Measurements from ENCODE around the gene ZNF554.
"Not testable (repeated sequence)": the region's sequence is repeated elsewhere in the genome, so short reads cannot be mapped to it uniquely, and the experiment has no call there.

The ZNF554 gene

DNA sequence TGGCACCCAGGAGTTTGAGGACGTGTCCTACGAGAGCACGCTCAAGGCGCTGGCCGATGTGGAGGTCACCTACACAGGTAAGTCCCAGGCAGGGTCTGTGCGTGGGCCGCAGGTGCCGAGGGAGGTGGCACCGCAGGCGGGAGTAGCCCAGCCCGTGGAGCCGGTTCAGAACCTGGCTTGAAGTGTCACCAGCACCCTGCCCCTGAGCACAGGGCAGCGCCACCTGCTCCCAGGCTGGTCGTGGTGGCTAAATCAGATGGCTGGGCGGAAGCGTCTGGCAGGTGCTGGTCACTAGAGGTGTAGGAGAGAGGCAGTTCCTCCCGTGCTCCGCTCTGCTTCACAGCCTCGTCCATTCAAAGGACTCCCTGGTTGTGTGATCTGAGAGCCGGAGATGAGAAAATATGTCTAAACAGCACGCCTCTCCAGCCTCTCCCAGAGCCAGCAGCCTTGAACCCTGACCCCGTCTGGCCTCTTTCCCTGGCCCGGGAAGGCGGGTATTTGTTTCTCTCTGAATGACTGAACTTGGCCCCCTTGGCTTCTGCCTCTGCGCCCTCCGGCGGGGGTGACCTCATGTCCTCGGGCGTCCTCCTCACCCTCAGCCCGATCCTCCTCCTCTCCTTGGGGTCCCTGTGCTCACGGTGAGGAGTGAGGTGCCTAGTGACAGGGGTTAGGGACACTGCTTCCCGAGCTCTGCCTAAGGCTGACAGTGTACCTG lies 29.0 kb upstream of the ZNF554 start:
- FAIRE-seq, result no peak
- DNase-seq (ENCODE audit: insufficient read length, low spot score), result no peak

DNA sequence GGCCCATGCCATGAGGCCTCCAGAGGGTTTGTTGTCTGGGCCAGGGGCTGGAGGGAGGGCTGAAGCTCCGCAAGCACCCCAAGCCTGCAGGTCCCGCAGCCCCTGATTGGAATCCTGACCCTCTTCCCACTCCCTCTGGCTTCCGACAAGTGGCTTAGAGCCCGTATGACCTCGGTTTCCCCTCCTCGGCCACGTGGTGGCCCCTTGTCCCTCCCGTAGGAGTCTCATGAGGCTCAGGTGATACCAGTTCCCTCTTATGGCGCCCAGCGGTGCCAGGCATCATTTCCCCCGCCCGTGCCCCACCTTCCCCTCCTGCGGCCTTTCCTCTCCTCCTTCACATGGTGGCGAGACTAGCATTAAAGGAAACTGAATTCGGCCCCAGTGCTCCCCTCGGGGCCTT lies 28.2 kb upstream of the ZNF554 start:
- DNase-seq (ENCODE audit: insufficient read length, low spot score), result no peak
- no peak for FAIRE-seq

DNA sequence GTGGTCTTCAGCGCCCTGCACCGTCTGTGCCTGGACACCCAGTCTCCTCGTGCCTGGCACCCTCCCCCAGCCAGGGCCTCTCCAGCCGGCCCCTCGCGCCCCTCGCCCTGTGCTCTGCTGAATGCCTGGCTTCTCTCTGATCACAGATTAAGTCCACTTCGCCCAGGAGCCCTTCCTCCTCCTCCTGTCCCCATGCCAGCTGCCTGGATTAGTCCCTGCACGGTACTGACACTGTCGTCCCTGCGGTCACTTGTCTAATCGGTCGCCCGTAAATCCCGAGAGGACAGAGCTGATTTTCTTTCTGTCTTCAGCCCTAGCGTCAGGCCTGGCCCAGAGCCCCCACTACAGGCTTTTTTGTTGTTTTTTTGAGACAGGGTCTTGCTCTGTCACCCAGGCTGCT lies 27.8 kb upstream of the ZNF554 start:
- DNase-seq (ENCODE audit: insufficient read length, low spot score), result no peak
- FAIRE-seq, result no peak

DNA sequence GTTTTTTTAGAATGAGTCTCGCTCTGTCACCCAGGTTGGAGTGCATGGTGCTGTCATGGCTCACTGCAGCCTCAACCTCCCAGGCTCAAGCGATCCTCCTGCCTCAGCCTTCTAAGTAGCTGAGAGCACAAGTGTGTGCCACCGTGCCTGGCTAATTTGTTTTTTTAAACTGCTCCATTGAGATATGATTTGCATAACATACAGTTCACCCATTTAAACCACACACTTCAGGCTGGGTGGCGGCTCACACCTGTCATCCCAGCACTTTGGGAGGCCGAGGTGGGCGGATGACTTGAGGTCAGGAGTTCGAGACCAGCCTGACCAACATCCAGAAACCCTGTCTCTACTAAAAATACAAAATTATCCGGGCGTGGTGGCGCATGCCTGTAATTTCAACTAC lies 27.0 kb upstream of the ZNF554 start:
- FAIRE-seq; DNase-seq (ENCODE audit: insufficient read length, low spot score): not testable (repeated sequence)

DNA sequence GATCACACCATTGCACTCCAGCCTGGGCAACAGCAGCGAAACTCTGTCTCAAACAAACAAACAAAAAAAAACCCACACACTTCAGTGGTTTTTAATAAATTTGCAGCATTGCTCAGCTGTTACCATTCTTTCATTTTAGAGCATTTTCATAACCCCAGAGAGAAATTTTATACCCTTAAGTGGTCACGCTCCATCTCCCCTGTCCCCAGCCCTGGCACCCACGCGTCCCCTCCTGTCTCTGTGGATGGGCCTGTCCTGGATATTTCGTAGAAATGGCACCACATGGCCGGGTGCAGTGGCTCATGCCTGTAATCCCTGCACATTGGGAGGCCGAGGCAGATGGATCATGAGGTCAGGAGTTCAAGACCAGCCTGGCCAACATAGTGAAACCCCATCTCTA lies 26.5 kb upstream of the ZNF554 start:
- DNase-seq (ENCODE audit: insufficient read length, low spot score) (no peak), FAIRE-seq (no peak)

DNA sequence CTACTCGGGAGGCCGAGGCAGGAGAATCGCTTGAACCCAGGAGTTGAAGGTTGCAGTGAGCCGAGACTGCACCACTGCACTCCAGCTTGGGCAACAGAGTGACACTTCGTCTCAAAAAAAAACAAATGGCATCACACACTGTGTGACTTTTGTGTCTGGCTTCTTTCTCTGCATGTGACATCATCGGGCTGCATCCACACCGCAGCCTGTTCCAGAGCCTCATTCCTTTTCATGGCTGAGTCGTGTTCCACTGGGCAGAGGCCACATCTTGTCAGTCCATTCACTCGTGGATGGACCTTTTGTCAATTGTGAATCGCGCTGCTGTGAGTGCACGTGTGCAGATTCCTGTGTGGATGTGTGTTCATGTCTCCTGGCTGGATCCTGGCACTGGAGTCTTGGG lies 26.1 kb upstream of the ZNF554 start:
- DNase-seq (ENCODE audit: insufficient read length, low spot score) (no peak), FAIRE-seq (no peak)

DNA sequence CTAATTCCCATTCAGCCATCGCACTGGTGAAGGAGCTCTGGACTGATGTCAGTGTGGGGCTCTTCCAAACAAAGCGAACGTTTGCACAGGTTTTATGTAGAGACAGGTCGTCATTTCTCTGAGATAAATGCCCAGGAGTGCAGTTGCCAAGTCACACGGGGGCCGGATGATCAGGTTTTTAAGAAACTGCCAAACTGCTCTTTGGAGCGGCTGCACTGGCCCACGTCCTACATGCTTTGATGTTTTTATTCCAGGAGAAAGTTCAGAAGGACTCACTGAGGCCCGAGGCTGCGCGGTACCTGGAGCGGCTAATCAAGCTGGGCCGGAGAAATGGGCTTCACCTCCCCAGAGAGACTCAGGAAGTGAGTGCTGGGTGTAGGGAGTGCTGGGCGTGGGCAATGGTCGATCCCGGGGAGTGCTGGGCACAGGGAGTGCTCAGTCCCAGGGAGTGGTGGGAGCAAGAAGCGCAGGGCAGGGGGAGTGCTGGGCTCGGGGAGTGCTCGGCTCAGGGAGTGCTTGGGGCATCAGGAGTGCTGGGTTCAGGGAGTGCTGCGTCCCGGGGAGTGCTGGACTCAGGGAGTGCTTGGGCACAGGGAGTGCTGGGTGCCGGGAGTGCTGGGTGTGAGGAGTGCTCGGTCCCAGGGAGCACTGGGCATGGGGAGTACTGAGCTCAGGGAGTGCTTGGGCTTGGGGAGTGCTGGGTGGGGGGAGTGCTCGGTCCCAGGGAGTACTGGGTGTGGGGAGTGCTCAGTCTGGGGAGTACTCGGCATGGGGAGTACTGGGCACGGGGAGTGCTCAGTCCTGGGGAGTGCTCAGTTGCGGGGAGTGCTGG lies 23.6 kb upstream of the ZNF554 start:
- DNase-seq (ENCODE audit: insufficient read length, low spot score) (no peak), FAIRE-seq (no peak)

DNA sequence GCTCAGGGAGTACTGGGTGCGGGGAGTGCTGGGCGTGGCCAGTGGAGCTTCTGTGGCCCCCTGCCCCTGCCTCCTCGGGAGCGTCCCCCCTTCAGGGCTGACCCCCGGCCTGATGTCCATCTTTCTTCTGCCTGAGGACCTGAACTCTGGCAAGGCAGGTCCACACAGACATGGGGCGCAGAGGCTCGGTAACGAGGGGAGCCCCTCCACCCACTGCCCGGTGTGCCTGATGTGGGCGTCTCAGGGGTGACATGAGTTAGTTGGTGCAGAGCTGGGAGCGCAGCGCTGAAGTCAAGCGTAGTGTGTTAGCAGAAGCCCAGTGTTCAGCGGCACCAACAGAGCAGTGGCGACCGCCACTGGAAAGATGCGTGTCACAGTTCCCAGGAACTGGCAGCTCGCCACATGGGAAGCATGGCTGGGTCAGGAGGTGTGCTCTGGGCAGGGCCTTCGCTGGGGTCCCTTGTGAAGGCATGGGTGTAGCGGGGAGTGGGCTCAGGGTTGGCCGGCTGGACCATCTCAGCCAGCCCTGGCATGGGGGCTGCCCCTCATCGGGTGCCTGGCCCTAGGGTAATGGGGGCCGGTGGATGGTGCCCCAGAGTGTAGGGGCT lies 22.9 kb upstream of the ZNF554 start:
- DNase-seq (ENCODE audit: insufficient read length, low spot score) (no peak), FAIRE-seq (no peak)

DNA sequence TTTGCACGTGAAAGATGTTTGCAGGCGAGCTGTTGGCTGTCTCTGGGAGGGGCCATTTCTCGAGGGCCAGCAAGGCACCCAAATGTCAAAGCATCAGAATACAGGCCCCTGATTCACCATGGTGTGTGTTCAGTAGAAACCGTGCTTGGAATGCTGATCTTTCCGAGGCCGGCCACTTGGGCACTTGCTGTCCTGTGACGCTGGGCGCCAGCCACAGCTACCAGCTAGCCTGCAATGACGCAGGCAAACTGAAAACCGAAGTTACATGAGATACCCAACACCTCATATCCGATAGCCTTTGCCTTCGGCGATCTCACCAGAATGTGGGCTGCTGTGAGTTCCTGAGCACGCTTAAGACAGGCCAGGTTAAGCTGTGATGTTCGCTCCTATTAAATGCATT lies 22.4 kb upstream of the ZNF554 start:
- FAIRE-seq, result no peak
- no peak for DNase-seq (ENCODE audit: insufficient read length, low spot score)

DNA sequence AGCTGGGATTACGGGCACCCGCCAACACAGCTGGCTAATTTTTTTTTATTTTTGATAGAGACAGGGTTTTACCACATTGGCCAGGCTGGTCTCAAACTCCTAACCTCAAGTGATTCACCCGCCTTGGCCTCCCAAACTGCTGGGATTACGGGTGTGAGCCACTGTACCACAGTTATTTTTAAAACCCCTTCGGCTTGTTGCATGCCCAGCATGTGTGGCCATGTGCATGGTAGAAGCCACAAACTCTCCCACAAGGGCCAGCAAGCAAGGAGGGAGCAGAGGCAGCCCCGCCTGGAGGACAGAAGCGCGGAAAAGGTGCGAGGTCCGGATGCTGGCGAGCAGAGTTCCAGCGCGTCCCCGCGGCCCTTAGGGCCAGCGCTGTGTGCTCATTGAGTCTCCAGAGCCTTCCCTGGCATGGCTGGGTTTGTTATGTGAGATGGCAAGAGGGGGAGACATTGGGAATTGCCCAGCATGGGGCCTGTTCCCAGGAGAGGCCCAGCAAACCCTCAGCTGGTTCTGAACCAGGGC lies 21.4 kb upstream of the ZNF554 start:
- FAIRE-seq, result no peak

DNA sequence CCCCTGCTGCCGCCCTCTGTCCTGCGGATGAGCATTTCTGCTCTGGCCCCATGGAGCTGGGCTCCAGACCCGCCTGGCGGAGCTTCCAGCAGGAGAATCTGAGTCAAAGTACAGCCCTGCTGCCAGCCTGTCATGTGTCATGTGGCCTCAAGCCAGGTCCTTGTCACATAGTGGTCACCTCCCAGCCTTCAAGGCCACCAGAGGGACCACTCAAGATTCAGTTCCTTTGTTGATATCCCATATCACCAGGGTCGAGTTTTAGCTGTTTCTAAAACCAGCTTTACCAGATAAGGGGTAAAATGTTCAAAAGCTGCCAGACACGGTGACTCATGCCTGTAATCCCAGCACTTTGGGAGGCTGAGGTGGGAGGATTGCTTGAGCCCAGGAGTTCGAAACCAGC lies 20.9 kb upstream of the ZNF554 start:
- no peak for FAIRE-seq

More for the DNA sequence above, 21.4 kb upstream of the ZNF554 start:
- DNase-seq (ENCODE audit: insufficient read length, low spot score), result no peak

DNA sequence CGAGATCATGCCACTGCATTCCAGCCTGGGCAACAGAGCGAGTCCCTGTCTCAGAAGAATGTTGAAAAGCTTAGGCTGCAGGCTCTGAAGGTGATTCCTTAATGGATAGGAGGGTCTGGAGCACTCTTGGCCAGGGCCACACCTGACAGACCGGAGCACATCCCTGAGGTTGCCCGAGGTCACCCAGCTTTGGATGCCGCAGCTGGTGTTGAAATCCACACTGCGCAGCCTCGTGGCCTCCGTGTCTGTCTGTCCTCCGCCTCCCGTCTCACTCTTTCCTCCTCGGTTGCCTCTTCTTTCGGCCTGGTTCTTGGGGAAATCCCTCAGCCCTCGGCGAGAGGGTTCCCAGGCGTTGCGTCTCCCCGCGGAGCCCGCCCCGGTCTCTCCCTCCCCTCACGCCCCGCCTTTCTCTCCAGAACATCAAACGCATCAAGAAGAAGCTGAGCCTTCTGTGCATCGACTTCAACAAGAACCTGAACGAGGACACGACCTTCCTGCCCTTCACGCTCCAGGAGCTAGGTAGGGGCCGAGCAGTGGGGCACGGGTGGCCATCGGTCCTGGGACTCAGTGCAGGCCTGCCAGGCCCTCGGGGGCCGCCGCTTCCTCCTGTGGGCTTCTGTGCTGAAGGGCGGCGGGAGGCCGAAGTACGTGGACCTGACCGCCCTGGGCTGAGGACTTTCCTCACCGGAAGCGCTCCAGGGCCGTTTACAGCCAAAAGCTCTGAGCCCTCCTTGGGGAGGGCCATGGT lies 20.2 kb upstream of the ZNF554 start:
- FAIRE-seq, result no peak
- DNase-seq (ENCODE audit: insufficient read length, low spot score), result no peak

More for the DNA sequence above, 20.9 kb upstream of the ZNF554 start:
- DNase-seq (ENCODE audit: insufficient read length, low spot score), result no peak

DNA sequence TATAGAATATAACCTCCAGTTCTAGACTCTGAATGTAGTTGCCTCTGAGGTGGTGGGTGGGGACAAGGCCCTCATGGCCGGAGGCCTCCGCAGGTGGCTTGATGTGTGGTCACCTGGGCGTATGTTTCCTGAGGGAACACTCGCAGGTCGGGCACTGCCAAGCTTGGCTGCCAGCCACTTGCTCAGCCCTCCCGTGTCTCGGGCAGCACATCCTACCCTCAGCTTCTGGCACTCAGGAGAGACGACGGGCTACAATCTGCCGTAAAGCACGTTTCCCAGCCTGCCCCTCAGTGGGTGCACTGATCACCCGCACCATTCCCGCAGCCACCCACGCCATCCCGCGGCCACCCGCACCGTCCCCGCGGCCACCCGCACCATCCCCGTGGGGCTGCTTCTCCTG lies 19.2 kb upstream of the ZNF554 start:
- no peak for FAIRE-seq

DNA sequence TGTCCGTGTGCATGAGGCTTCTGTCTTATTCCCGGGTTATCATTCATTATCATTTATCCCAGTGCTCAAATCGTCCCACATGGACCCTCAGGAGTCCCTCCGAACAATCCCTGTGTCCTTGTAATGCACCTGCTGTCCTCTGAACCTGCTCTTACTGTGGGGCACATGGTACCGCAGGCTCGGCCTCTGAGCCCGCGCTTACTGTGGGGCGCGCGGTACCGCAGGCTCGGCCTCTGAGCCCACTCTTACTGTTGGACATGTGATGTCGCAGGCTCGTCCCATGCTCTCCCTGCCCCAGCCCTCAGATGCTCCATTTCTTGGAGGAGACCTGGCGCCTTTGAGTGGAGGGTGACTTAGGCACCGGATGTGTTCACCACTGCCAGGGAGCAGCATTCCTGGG lies 16.8 kb upstream of the ZNF554 start:
- DNase-seq (ENCODE audit: insufficient read length, low spot score), result no peak
- no peak for FAIRE-seq

More for the DNA sequence above, 19.2 kb upstream of the ZNF554 start:
- no peak for DNase-seq (ENCODE audit: insufficient read length, low spot score)

DNA sequence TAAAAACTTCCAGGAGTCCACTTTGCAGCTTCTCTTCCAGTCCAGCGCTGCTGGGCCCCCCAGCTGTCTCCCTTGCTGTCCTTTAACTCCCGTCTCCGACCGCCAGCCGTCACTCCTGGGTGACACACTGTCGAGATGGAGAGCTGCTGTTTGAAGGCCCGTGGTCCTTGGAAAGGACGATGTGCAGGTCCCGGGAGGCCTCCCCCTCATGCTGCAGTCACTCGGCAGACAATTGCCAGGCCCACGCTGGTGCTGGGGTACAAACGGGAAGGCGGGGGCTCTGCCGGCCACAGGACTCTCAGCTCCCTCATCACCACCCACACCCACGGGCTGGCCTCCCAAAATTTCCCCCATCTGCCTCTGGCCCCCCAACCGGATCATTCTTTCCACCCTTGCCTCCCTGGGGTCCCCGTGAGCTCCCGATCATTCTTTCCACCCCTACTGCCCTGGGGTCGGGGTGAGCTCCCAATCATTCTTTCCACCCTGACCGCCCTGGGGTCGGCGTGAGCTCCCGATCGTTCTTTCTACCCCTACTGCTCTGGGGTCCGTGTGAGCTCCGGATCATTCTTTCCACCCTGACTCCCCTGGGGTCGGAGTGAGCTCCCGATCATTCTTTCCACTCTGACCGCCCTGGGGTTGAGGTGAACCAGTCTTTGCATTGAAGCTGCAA lies 16.0 kb upstream of the ZNF554 start:
- DNase-seq (ENCODE audit: insufficient read length, low spot score) (no peak), FAIRE-seq (no peak)

DNA sequence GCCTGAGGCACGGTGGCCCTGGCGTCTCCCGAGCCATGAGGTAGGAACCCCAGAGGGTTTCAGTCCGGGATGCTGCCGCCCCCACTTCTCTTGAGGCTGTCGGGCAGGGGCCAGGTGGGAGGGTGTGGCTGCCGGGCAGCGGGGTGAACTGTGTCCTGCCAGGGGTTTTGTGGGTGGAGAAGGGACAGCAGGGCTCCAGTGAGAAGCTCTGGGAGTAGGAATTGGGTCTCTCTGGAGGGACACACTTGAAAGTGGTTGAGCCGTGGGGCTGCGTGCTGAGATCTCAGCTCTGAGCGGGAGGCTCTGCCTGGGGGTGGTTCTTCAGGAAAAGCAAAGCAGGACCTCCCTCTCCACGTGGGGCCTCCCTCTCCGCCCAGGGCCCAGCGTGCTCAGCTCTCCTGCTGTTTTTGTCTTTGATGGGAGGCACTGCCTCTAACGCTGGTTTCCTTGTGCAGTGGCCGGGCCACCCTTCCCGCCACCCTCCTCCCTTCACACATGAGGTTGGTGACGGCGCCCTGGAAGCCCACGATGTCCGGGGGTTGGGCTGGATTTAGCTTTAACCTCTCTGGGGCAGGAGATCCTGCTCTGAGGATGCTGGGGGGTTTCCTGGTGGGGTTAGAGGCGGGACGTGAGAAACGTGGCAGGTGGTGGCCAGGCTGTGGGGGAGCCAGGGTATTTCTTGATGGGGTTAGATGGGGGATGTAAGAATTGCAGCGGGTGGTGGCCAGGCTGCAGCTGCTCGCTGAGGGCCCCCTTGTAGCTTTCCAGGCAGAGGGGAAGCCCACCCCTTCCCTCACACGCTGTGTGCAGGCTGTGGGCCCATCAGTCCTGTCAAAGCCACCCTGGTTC lies 15.3 kb upstream of the ZNF554 start:
- DNase-seq (ENCODE audit: insufficient read length, low spot score) (no peak), FAIRE-seq (no peak)

DNA sequence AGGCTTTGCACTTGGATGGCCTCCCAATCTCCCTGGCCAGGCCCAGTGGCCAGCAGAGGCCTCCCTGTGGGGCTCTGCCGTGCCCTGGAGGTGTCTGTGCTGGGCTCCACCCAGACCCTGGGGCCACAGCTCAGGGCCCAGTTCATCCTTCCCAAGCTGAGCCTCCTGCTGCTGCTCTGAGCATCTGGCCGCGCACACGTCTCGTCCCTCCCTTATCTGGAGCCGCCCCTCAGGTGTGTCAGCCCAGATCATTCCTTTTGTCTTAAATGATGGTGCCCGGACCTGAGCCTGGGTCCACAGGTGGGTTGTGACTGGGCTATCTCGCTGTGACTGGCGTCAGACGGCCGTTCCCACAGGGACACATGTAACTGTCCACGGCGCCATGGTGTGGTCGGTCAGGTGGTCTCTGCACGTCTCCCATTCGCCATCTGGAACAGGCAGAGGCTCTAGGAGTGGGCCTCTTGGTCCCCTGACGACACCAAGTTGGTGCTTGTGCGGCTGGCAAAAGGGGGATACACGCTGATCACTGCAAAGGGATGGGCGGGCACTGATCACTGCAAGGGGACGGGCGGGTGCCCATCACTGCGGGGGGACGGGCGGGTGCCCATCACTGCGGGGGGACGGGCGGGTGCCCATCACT lies 14.3 kb upstream of the ZNF554 start:
- DNase-seq (ENCODE audit: insufficient read length, low spot score) (no peak), FAIRE-seq (no peak)

DNA sequence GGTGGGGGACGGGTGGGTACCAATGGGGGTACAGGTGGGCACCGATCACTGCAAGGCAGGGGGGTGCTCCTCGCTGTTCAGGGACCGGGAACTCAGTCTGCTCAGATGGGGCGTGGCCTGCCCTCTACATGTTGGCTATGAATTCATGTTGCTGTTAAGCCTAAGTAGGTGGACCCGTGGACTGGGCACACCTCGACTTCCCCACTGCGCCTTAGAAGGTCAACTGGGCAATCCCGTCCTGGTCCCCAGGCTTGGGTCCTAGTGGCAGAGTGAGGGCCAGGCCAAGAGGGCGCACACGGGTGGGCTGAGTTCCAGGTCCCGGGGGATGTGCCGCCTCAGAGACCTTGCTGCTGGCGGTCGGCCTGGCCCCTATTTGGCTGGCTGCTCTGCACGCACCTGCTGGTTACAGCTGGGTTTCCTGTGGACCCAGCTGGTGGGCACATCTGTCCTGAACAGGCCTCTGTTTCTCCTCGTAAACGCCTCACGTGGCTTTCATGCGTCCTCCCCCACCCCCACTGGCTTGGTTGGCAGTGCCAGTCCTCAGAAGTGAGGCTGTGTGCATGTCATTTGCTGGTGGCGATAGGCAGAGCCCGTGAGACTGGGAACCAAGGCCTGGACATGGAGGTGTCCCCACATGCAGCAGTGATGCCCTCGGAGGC lies 13.5 kb upstream of the ZNF554 start:
- FAIRE-seq (no peak), DNase-seq (ENCODE audit: insufficient read length, low spot score) (no peak)

Data from GM19239 (cell line).